DND-41 (cell line): ENCODE results near the gene RANBP17.

ENCODE experiments used
- CTCF ChIP-seq: IDR thresholded peaks from 2 replicates; pipeline ENCODE4 v1.5.1; 2012; ENCODE audit warnings: borderline replicate concordance, low read length, moderate library complexity, mild to moderate bottlenecking; ENCODE audit not compliant: poor library complexity, severe bottlenecking; ENCODE audit errors: extremely low read depth
- EZH2 ChIP-seq: IDR thresholded peaks from 3 replicates; pipeline ENCODE4 v1.6.1; 2012; ENCODE audit warnings: borderline replicate concordance, low read depth, mild to moderate bottlenecking, moderate library complexity, low read length, inconsistent platforms; ENCODE audit not compliant: severe bottlenecking

GRCh38 chr5:171201310-171201709 is 339.5 kb downstream of the RANBP17 start:
- TF ChIP-seq CTCF (no peak), EZH2 (no peak)
